ENCODE data around the gene ULK1. TPM values are rescaled to one million over a fixed set of nuclear protein-coding genes. Genes with fewer than 3 reads are reported as not detected.

Gene ULK1
- total and polyA plus RNA-seq, 2 donors (not counting 1 experiment from before 2014, with no cell fraction given) = 3.3 to 14.9 TPM

DNA sequence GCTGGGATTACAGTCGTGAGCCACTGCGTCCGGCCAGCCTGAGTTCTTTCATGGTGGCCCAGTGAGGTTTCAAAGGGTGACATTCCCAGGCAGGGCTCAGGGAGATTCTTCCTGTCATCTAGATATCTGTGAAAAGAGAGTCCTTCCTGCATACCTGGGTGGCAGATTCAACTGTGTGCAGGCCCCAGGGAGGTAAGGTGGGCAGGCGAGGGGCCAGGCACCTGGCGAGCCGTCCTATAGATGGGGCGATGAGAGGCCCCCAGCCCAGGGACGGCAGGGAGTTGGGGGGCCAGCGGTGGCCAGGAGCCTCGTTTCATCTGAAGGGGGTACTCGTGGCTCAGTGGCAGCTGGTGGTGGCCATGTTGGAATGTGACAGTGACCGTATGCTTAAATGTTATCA, 48.2 kb downstream of the ULK1 start:
- no peak overlapping the region for H3K27ac ChIP-seq (ENCODE audit: insufficient read depth, low read length)
- TF ChIP-seq, protein P1, sequence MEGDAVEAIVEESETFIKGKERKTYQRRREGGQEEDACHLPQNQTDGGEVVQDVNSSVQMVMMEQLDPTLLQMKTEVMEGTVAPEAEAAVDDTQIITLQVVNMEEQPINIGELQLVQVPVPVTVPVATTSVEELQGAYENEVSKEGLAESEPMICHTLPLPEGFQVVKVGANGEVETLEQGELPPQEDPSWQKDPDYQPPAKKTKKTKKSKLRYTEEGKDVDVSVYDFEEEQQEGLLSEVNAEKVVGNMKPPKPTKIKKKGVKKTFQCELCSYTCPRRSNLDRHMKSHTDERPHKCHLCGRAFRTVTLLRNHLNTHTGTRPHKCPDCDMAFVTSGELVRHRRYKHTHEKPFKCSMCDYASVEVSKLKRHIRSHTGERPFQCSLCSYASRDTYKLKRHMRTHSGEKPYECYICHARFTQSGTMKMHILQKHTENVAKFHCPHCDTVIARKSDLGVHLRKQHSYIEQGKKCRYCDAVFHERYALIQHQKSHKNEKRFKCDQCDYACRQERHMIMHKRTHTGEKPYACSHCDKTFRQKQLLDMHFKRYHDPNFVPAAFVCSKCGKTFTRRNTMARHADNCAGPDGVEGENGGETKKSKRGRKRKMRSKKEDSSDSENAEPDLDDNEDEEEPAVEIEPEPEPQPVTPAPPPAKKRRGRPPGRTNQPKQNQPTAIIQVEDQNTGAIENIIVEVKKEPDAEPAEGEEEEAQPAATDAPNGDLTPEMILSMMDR (conservative IDR thresholded peaks at IDR 0.05 in 1 of 2, IDR thresholded peaks at IDR 0.05 in 1 of 2; ENCODE audit: low read depth in 1 of 2, low read length in 2 of 2) = no peak
- no peak for TF ChIP-seq EZH2 (IDR thresholded peaks at IDR 0.05; ENCODE audit: low read length, missing control alignments)
- DNase-seq (ENCODE audit: low read depth in 2 of 2) = no peak
- H3K4me3 ChIP-seq (replicated peaks in 1 of 4; ENCODE audit: control extremely low read depth in 1 of 4, insufficient read depth in 1 of 4, low read depth in 3 of 4, low read length in 4 of 4) = no peak overlapping the region
- H3K36me3 ChIP-seq (ENCODE audit: control insufficient read depth, insufficient read depth, low read length) = peaks cover 31% of the 10 kb centered on the region
- no peak overlapping the region for H3K9ac ChIP-seq (ENCODE audit: insufficient read depth, low read length)
- H3K79me2 ChIP-seq (ENCODE audit: control insufficient read depth, insufficient read depth, low read length) = no peaks in the 10 kb centered on the region
- no peaks in the 10 kb centered on the region for H3K27me3 ChIP-seq (ENCODE audit: control insufficient read depth, insufficient read depth, low read length)
- H3K4me1 ChIP-seq (ENCODE audit: control insufficient read depth, extremely low read depth, insufficient read depth, low read length) = no peaks in the 10 kb centered on the region
- H2AFZ ChIP-seq (ENCODE audit: low read length) = no peak overlapping the region
- no peak overlapping the region for H3K4me2 ChIP-seq (ENCODE audit: extremely low read depth, insufficient read depth, low read length)
- no peaks in the 10 kb centered on the region for H4K20me1 ChIP-seq (ENCODE audit: control insufficient read depth, extremely low read depth, insufficient read depth, low read length)
- H3K9me3 ChIP-seq (ENCODE audit: control insufficient read depth, insufficient read depth, low read depth, low read length) = no peaks in the 10 kb centered on the region

DNA sequence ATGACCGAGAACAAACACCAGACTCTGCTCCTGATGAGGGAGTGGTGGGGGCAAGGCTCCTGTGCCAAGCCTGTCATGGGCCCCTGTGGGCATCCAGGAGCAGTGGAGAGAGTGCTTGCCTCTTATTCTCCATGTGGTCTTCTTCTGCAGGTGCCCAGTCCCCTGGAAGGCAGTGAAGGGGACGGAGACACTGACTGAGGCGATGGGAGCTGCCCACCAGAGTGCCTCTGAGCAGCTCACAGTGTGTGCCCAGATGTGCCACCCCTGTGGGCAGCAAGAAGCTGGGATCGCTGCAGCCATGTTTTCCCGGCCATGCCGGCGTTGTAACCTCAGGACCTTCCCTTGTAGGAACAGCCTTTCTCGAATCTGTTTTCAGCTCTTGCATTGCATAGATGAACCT, 49.0 kb downstream of the ULK1 start:
- Histone ChIP-seq H3K4me2 (ENCODE audit: extremely low read depth, insufficient read depth, low read length) (no peak overlapping the region), H4K20me1 (ENCODE audit: control insufficient read depth, extremely low read depth, insufficient read depth, low read length) (no peaks in the 10 kb centered on the region), H3K79me2 (ENCODE audit: control insufficient read depth, insufficient read depth, low read length) (no peaks in the 10 kb centered on the region), H3K9me3 (ENCODE audit: control insufficient read depth, insufficient read depth, low read depth, low read length) (no peaks in the 10 kb centered on the region), H3K4me1 (ENCODE audit: control insufficient read depth, extremely low read depth, insufficient read depth, low read length) (no peaks in the 10 kb centered on the region), H2AFZ (ENCODE audit: low read length) (no peak overlapping the region), H3K27ac (ENCODE audit: insufficient read depth, low read length) (no peak overlapping the region), H3K4me3 (replicated peaks in 1 of 4; ENCODE audit: control extremely low read depth in 1 of 4, insufficient read depth in 1 of 4, low read depth in 3 of 4, low read length in 4 of 4) (no peak overlapping the region), H3K27me3 (ENCODE audit: control insufficient read depth, insufficient read depth, low read length) (no peaks in the 10 kb centered on the region), H3K36me3 (ENCODE audit: control insufficient read depth, insufficient read depth, low read length) (peaks cover 31% of the 10 kb centered on the region), H3K9ac (ENCODE audit: insufficient read depth, low read length) (no peak overlapping the region)
- no peak for TF ChIP-seq EZH2 (IDR thresholded peaks at IDR 0.05; ENCODE audit: low read length, missing control alignments)
- TF ChIP-seq, protein P1 (conservative IDR thresholded peaks at IDR 0.05 in 1 of 2, IDR thresholded peaks at IDR 0.05 in 1 of 2; ENCODE audit: low read depth in 1 of 2, low read length in 2 of 2) = no peak
- no peak for DNase-seq (ENCODE audit: low read depth in 2 of 2)

DNA sequence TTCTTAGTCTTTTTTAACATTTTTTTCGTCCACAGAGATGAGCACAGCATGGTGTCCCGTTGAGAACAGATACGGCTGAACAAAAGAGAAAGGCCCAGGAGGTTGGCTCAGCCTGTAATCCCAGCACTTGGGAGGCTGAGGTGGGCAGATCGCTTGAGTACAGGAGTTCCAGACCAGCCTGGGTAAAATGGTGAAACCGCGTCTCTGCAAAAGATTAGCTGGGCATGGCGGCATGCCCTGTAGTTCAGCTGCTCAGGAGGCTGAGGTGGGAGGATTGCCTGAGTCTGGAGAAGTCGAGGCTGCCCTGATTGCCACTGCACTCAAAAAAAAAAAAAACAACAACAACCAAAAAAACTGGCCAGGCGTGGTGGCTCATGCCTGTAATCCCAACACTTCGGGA, 49.5 kb downstream of the ULK1 start:
- H3K27me3 ChIP-seq (ENCODE audit: control insufficient read depth, insufficient read depth, low read length) = no peaks in the 10 kb centered on the region
- H3K4me3 ChIP-seq (replicated peaks in 1 of 4; ENCODE audit: control extremely low read depth in 1 of 4, insufficient read depth in 1 of 4, low read depth in 3 of 4, low read length in 4 of 4) = no peak overlapping the region
- no peaks in the 10 kb centered on the region for H4K20me1 ChIP-seq (ENCODE audit: control insufficient read depth, extremely low read depth, insufficient read depth, low read length)
- peaks cover 31% of the 10 kb centered on the region for H3K36me3 ChIP-seq (ENCODE audit: control insufficient read depth, insufficient read depth, low read length)
- H3K9me3 ChIP-seq (ENCODE audit: control insufficient read depth, insufficient read depth, low read depth, low read length) = no peaks in the 10 kb centered on the region
- TF ChIP-seq EZH2 (IDR thresholded peaks at IDR 0.05; ENCODE audit: low read length, missing control alignments) = no peak
- TF ChIP-seq, protein P1 (conservative IDR thresholded peaks at IDR 0.05 in 1 of 2, IDR thresholded peaks at IDR 0.05 in 1 of 2; ENCODE audit: low read depth in 1 of 2, low read length in 2 of 2) = no peak
- no peak overlapping the region for H3K27ac ChIP-seq (ENCODE audit: insufficient read depth, low read length)
- H3K4me1 ChIP-seq (ENCODE audit: control insufficient read depth, extremely low read depth, insufficient read depth, low read length) = no peaks in the 10 kb centered on the region
- H3K4me2 ChIP-seq (ENCODE audit: extremely low read depth, insufficient read depth, low read length) = no peak overlapping the region
- H3K9ac ChIP-seq (ENCODE audit: insufficient read depth, low read length) = no peak overlapping the region
- no peak for DNase-seq (ENCODE audit: low read depth in 2 of 2)
- H3K79me2 ChIP-seq (ENCODE audit: control insufficient read depth, insufficient read depth, low read length) = no peaks in the 10 kb centered on the region
- no peak overlapping the region for H2AFZ ChIP-seq (ENCODE audit: low read length)
